SJSA1 (cell line): Measurements from ENCODE around the gene HOXA3. TPM values are rescaled to one million over a fixed set of nuclear protein-coding genes. Genes with fewer than 3 reads are reported as not detected.
A peak's percentile ranks its signal among the peaks of the same experiment; 100 is the strongest.

Experiments used
- DNase-seq, 2 experiments: peaks; one replicate each; pipeline ENCODE4 v3.0.0-alpha.2; 2015 to 2020; ENCODE audit warnings: low spot score in 2 of 2, low read depth in 1 of 2
- H3K27ac ChIP-seq: fragments of 250-450 bp; sonication (Bioruptor Pico); 2 replicates; pipeline ENCODE4 v1.5.1; 2020; ENCODE audit warnings: mild to moderate bottlenecking, moderate library complexity
- H3K27me3 ChIP-seq: fragments of 250-450 bp; sonication (Bioruptor Pico); replicated peaks from 2 replicates; pipeline ENCODE4 v1.5.1; 2020; ENCODE audit warnings: mild to moderate bottlenecking, moderate library complexity
- H3K36me3 ChIP-seq: fragments of 250-450 bp; sonication (Bioruptor Pico); 2 replicates; pipeline ENCODE4 v1.5.1; 2020; ENCODE audit warnings: mild to moderate bottlenecking
- H3K4me1 ChIP-seq: fragments of 250-450 bp; sonication (Bioruptor Pico); replicated peaks from 2 replicates; pipeline ENCODE4 v1.6.1; 2021; ENCODE audit warnings: mild to moderate bottlenecking
- H3K4me3 ChIP-seq: fragments of 250-450 bp; sonication (Bioruptor Pico); 2 replicates; pipeline ENCODE4 v1.5.1; 2020; ENCODE audit warnings: mild to moderate bottlenecking
- H3K9me3 ChIP-seq: fragments of 250-450 bp; sonication (Bioruptor Pico); replicated peaks from 2 replicates; pipeline ENCODE4 v1.5.1; 2020; ENCODE audit warnings: mild to moderate bottlenecking
- total RNA-seq: library from RNA; depleted of rRNA; stranded (reverse); fragments of >200 nt; shearing (Covaris generic); gene quantifications from 2 replicates; pipeline ENCODE4 v1.2.3, GENCODE V29; 2014

Gene HOXA3
- total RNA-seq, 1 experiment from 2014 or later: 1.8 TPM

DNA sequence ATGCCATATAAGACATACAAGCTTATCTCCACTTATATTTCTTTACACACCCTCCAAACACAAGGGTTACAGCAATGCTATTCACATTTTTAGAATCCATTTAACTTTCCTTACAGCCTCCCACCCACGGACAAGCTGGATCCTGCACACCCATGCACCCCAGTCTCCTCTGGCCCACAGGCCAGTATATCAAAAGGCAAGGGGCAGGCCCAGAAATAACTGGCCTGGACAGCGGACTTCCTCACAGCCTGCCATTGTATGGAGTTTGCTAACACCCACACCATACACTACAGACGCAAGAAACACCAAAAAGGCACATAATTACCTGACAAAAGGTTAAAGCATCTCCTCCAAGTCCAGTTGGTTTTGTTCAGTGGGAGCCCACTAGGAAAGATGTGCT is 33.8 kb downstream of the HOXA3 start:
- H3K27ac ChIP-seq: no peak overlapping the region
- peaks cover 29% of the 10 kb centered on the region for H3K4me1 ChIP-seq
- no peak overlapping the region for H3K4me3 ChIP-seq

GRCh38 chr7:27117887-27118491 is 34.4 kb downstream of the HOXA3 start:
- DNase-seq: peak in 1 of 2 experiments; percentile 23
- no peaks in the 10 kb centered on the region for H3K27me3 ChIP-seq
- no peak overlapping the region for H3K4me3 ChIP-seq
- peaks cover 2% of the 10 kb centered on the region; the same call in 1 of the 2 replicates for H3K36me3 ChIP-seq
- H3K4me1 ChIP-seq: peaks cover 31% of the 10 kb centered on the region
- H3K27ac ChIP-seq: no peak overlapping the region
- no peaks in the 10 kb centered on the region for H3K9me3 ChIP-seq

More for the DNA sequence above, 33.8 kb downstream of the HOXA3 start:
- H3K36me3 ChIP-seq: peaks cover 2% of the 10 kb centered on the region; the same call in 1 of the 2 replicates
- peak in 1 of 2 experiments; percentile 15 for DNase-seq
- no peaks in the 10 kb centered on the region for H3K27me3 ChIP-seq
- H3K9me3 ChIP-seq: no peaks in the 10 kb centered on the region

DNA sequence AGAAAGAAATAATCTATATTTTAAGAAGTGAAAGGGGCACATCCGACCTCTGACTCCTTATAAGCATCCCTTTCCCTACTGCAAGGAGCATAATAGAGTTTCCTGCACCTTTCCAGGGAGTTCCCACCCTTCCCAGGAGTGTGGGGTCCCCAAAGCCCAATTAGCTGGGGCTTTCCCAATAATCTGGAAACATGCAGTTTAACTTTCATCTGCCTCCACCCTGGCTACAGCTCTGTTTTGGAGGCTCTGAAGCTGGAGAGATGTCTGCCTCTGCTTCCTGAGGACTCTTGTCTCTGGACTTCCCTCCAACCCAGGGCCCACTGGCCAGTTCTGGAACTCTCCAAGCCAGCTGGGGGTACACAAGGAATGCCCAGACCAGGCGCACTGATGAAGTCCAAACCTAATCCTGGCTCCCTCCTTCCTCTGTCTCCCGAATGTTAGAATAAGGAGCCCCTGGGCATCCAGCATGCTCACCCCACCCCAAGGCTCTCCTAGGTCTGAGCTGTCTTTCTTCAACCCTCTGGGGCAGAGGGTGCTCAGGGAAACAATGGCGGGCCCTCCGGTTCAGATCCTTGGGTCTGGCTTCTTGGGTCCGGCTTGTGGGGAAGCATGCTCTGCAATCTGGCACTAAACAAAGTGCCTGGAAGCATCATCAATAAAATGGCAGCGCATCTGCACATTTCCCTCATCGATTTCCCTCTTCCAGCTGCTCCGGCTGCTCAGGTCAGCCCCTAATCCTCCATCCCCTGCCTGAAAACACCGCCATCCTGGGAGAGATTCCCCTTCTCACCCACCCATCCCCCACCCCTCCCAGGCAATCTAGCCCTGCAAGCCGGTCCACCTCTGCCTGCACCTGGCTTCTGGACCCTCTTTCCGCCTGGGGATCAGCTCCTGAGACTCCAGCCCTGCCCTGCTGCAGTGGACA is 35.2 kb downstream of the HOXA3 start:
- no peak overlapping the region for H3K27ac ChIP-seq
- H3K4me3 ChIP-seq: no peak overlapping the region

GRCh38 chr7:27116031-27116961 is 36.1 kb downstream of the HOXA3 start:
- Histone ChIP-seq H3K27ac (no peak overlapping the region), H3K27me3 (no peaks in the 10 kb centered on the region), H3K9me3 (no peaks in the 10 kb centered on the region), H3K4me3 (peak overlapping the region; percentile 39), H3K36me3 (peaks cover 2% of the 10 kb centered on the region; the same call in 1 of the 2 replicates), H3K4me1 (peaks cover 39% of the 10 kb centered on the region)
- DNase-seq: peak in 1 of 2 experiments; percentile 31

More for the DNA sequence above, 35.2 kb downstream of the HOXA3 start:
- Histone ChIP-seq H3K4me1 (peaks cover 36% of the 10 kb centered on the region), H3K27me3 (no peaks in the 10 kb centered on the region), H3K36me3 (peaks cover 2% of the 10 kb centered on the region; the same call in 1 of the 2 replicates), H3K9me3 (no peaks in the 10 kb centered on the region)
- peak in 1 of 2 experiments; percentile 37 for DNase-seq

DNA sequence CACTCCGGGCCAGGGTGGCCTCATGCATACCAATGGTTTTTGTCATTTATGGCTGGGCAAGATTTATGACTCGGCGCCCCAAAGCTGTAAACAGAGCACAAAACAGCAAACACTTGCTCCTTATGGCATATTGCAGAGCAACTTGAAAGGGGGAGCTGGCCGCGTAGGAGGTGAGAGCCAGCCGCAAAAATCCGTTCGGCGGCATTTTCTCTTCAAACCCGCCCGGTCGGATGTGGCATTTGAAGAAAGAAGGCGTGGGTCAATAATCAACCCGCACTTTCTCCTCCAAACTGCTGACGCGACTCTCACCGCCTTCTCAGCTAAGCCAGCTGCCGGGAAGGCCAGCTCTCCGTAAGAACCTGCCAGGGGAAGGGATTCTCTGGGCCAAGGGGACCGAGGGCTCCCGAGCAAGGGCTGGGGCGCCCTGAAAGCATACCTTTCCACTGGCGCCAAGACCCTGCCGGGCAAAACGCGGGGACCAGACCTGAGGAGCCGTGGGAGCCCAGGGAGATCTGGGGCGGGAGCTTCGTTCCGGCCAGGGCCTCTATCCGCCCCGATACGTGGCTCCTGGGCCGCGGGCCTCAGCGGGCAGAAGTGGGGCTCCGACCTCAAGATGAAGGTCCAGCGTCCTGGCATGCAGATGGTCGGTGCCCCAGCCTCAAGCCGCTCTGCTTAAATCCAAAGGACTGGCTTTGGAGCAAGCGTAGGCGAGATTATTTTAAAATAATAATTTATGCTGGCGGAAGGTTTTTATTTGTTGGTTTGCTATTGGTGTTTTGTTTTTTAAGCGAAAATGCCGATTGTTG is 37.0 kb downstream of the HOXA3 start:
- peak; percentile 86 to 90 for DNase-seq
- Histone ChIP-seq H3K9me3 (0 out of 2 replicates have a peak, but pooled peaks cover under 1% of the 10 kb centered on the region), H3K36me3 (peaks cover 4% of the 10 kb centered on the region), H3K4me3 (peak overlapping the region; percentile 39), H3K4me1 (peaks cover 41% of the 10 kb centered on the region), H3K27me3 (no peaks in the 10 kb centered on the region), H3K27ac (peak overlapping the region; percentile 55)

- Histone ChIP-seq H3K36me3 (peaks cover 8% of the 10 kb centered on the region), H3K9me3 (0 out of 2 replicates have a peak, but pooled peaks cover 2% of the 10 kb centered on the region), H3K27ac (peak overlapping the region; percentile 52), H3K27me3 (no peaks in the 10 kb centered on the region), H3K4me1 (peaks cover 47% of the 10 kb centered on the region), H3K4me3 (peak overlapping the region; percentile 39)
- no peak for DNase-seq
Measured at GRCh38 chr7:27114881-27115220, 37.5 kb downstream of the HOXA3 start.

GRCh38 chr7:27113991-27114769 is 38.2 kb downstream of the HOXA3 start:
- H3K9me3 ChIP-seq: 0 out of 2 replicates have a peak, but pooled peaks cover 2% of the 10 kb centered on the region
- DNase-seq: peak in 1 of 2 experiments; percentile 70
- H3K36me3 ChIP-seq: peaks cover 12% of the 10 kb centered on the region
- peak overlapping the region; percentile 38 for H3K4me3 ChIP-seq
- H3K27me3 ChIP-seq: no peaks in the 10 kb centered on the region
- peaks cover 48% of the 10 kb centered on the region for H3K4me1 ChIP-seq
- H3K27ac ChIP-seq: peak overlapping the region; percentile 70

GRCh38 chr7:27112955-27113949 is 39.1 kb downstream of the HOXA3 start:
- Histone ChIP-seq H3K27me3 (no peaks in the 10 kb centered on the region), H3K4me3 (peak overlapping the region; percentile 65), H3K9me3 (0 out of 2 replicates have a peak, but pooled peaks cover 2% of the 10 kb centered on the region), H3K4me1 (peaks cover 52% of the 10 kb centered on the region), H3K36me3 (peaks cover 10% of the 10 kb centered on the region), H3K27ac (peak overlapping the region; percentile 83)
- DNase-seq: peak; percentile 71 to 80

DNA sequence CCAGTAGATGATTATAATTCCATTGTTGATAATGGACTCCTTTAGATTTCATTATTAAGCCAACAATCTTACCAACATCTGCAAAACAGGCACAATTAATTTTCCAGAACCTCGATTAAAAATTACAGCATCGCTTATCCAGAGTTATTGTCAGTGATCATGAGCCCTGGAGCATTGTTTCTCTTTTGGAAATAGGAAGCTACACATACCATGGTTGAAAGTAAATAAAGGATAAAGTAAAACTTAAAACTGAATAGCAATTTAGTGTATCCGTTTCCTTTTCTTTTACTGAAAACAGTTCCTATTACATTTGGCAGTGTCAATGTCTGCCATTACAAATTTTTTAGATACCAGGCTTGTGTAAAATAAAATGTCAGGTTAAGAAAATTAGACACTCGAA is 40.0 kb downstream of the HOXA3 start:
- Histone ChIP-seq H3K27ac (peak overlapping the region; percentile 70; the same call in 1 of the 2 replicates), H3K36me3 (peaks cover 11% of the 10 kb centered on the region), H3K27me3 (no peaks in the 10 kb centered on the region), H3K4me3 (peak overlapping the region; percentile 65), H3K9me3 (0 out of 2 replicates have a peak, but pooled peaks cover 2% of the 10 kb centered on the region), H3K4me1 (peaks cover 52% of the 10 kb centered on the region)
- peak in 1 of 2 experiments; percentile 22 for DNase-seq

- Histone ChIP-seq H3K27me3 (no peaks in the 10 kb centered on the region), H3K9me3 (0 out of 2 replicates have a peak, but pooled peaks cover 2% of the 10 kb centered on the region), H3K36me3 (peaks cover 14% of the 10 kb centered on the region), H3K27ac (peak overlapping the region; percentile 70), H3K4me3 (no peak overlapping the region), H3K4me1 (peaks cover 52% of the 10 kb centered on the region)
- DNase-seq: peak in 1 of 2 experiments; percentile 5
Measured at GRCh38 chr7:27111751-27112277, 40.6 kb downstream of the HOXA3 start.
